SU-DHL-6 (cell line): ENCODE results near the gene TIMM9.

ENCODE experiments used
- EZH2phosphoT487 ChIP-seq: fragments of 200-600 bp; sonication (generic), shearing (Covaris generic); conservative IDR thresholded peaks from 2 replicates; pipeline ENCODE4 v1.6.1; 2018; ENCODE audit warnings: mild to moderate bottlenecking, antibody characterized with exemption, low read length, moderate library complexity, mixed read lengths
- TF ChIP-seq, protein P1 (sequence below): fragments of 200-600 bp; sonication (generic); IDR thresholded peaks from one replicate; pipeline ENCODE4 v1.5.1; 2017; ENCODE audit warnings: antibody characterized with exemption, mild to moderate bottlenecking, low read length, moderate library complexity; ENCODE audit not compliant: insufficient read depth, poor library complexity, severe bottlenecking

DNA sequence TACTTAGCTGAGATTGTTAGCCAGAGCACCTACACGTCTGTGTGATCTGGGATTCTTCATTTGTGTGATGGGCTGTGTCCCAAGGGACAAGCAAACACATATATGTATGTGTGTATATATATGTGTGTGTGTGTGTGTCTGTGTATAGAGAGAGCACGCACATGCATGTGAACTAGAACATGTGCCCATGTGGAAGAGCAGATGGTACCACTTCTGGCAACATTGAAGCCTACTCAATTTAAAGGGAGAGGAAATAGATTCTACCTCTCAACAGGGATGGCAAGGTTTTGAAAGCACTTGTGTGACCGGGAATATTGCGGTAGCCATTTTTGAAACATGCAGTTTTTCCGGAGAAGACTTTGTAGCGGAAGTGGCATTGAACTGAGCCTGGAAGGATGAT lies 30.2 kb downstream of the TIMM9 start:
- TF ChIP-seq, protein P1, sequence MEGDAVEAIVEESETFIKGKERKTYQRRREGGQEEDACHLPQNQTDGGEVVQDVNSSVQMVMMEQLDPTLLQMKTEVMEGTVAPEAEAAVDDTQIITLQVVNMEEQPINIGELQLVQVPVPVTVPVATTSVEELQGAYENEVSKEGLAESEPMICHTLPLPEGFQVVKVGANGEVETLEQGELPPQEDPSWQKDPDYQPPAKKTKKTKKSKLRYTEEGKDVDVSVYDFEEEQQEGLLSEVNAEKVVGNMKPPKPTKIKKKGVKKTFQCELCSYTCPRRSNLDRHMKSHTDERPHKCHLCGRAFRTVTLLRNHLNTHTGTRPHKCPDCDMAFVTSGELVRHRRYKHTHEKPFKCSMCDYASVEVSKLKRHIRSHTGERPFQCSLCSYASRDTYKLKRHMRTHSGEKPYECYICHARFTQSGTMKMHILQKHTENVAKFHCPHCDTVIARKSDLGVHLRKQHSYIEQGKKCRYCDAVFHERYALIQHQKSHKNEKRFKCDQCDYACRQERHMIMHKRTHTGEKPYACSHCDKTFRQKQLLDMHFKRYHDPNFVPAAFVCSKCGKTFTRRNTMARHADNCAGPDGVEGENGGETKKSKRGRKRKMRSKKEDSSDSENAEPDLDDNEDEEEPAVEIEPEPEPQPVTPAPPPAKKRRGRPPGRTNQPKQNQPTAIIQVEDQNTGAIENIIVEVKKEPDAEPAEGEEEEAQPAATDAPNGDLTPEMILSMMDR = no peak
- no peak for TF ChIP-seq EZH2phosphoT487
